Parathyroid adenoma (tissue), 2 donors: ENCODE measurements around the gene STK24.

Source experiments
- H2AFZ ChIP-seq: fragments of 300-600 bp; sonication (generic); one replicate; pipeline ENCODE4 v1.7.0; 2017; ENCODE audit warnings: antibody characterized with exemption, mild to moderate bottlenecking
- H3K27ac ChIP-seq: fragments of 300-600 bp; sonication (generic); one replicate; pipeline ENCODE4 v1.7.0; 2017
- H3K27me3 ChIP-seq: fragments of 300-600 bp; sonication (generic); one replicate; pipeline ENCODE4 v1.7.0; 2017; ENCODE audit warnings: low read length; ENCODE audit not compliant: control insufficient read depth, insufficient read depth
- H3K36me3 ChIP-seq: fragments of 300-600 bp; sonication (generic); one replicate; pipeline ENCODE4 v1.7.0; 2017; ENCODE audit warnings: low read length; ENCODE audit not compliant: control insufficient read depth, insufficient read depth
- H3K4me1 ChIP-seq: fragments of 300-600 bp; sonication (generic); one replicate; pipeline ENCODE4 v1.7.0; 2017; ENCODE audit warnings: control low read depth
- H3K4me2 ChIP-seq: fragments of 300-600 bp; sonication (generic); one replicate; pipeline ENCODE4 v1.7.0; 2017; ENCODE audit warnings: low read length
- H3K4me3 ChIP-seq: fragments of 300-600 bp; sonication (generic); one replicate; pipeline ENCODE4 v1.7.0; 2017; ENCODE audit warnings: low read depth, low read length
- H3K79me2 ChIP-seq: fragments of 300-600 bp; sonication (generic); one replicate; pipeline ENCODE4 v1.7.0; 2017; ENCODE audit warnings: control low read depth
- H3K9ac ChIP-seq: fragments of 300-600 bp; sonication (generic); one replicate; pipeline ENCODE4 v1.7.0; 2017; ENCODE audit warnings: mild to moderate bottlenecking
- H3K9me3 ChIP-seq: fragments of 300-600 bp; sonication (generic); one replicate; pipeline ENCODE4 v1.7.0; 2017; ENCODE audit warnings: low read length; ENCODE audit not compliant: control insufficient read depth
- TF ChIP-seq, protein P1 (sequence below): fragments of 300-600 bp; sonication (generic); IDR thresholded peaks from one replicate; pipeline ENCODE4 v1.7.0; 2017; ENCODE audit warnings: antibody characterized with exemption, mild to moderate bottlenecking
- donor health status: primary hyperparathyroidism.

Gene STK24

GRCh38 chr13:98480915-98481877 lies 95.7 kb downstream of the STK24 start:
- Histone ChIP-seq H2AFZ (no peak overlapping the region), H3K9me3 (no peaks in the 10 kb centered on the region), H3K4me1 (peaks cover 40% of the 10 kb centered on the region), H3K27me3 (no peaks in the 10 kb centered on the region), H3K4me3 (no peak overlapping the region), H3K9ac (no peak overlapping the region), H3K27ac (peak overlapping the region; percentile 67), H3K79me2 (no peaks in the 10 kb centered on the region), H3K4me2 (peak overlapping the region; percentile 6), H3K36me3 (no peaks in the 10 kb centered on the region)
- TF ChIP-seq, protein P1, sequence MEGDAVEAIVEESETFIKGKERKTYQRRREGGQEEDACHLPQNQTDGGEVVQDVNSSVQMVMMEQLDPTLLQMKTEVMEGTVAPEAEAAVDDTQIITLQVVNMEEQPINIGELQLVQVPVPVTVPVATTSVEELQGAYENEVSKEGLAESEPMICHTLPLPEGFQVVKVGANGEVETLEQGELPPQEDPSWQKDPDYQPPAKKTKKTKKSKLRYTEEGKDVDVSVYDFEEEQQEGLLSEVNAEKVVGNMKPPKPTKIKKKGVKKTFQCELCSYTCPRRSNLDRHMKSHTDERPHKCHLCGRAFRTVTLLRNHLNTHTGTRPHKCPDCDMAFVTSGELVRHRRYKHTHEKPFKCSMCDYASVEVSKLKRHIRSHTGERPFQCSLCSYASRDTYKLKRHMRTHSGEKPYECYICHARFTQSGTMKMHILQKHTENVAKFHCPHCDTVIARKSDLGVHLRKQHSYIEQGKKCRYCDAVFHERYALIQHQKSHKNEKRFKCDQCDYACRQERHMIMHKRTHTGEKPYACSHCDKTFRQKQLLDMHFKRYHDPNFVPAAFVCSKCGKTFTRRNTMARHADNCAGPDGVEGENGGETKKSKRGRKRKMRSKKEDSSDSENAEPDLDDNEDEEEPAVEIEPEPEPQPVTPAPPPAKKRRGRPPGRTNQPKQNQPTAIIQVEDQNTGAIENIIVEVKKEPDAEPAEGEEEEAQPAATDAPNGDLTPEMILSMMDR: no peak

DNA sequence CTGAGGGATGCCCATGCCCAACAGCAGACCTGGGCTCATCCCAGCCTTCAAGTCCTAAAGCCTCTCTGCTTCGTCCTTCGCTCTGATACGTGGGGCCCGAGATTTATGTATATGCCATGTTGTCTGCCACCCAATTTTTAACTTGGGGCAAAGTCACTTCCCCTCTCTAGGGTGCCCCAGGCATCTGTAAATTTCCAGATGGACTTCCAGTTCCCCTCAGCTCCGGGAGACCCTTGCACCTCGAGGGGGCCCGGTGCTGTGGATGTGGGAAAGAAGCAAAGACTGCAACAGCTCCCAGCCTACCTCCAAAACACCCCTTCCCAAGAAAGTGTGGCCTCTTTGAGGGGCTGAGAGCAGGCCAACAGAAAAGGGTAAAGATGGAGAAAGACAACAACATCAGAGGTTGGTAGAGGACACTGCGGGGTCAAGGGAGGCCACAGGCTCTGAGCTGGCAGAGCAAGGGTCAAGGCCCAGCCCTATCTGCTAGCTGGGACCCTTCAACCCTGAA lies 97.4 kb downstream of the STK24 start:
- Histone ChIP-seq H3K9ac (no peak overlapping the region), H3K9me3 (no peaks in the 10 kb centered on the region), H3K4me2 (no peak overlapping the region), H3K79me2 (peaks cover 7% of the 10 kb centered on the region), H3K4me1 (peaks cover 29% of the 10 kb centered on the region), H3K36me3 (no peaks in the 10 kb centered on the region), H3K4me3 (no peak overlapping the region), H3K27ac (no peak overlapping the region), H2AFZ (no peak overlapping the region), H3K27me3 (no peaks in the 10 kb centered on the region)
- TF ChIP-seq, protein P1: no peak

GRCh38 chr13:98478189-98479129 lies 98.4 kb downstream of the STK24 start:
- H3K9ac ChIP-seq: no peak overlapping the region
- no peaks in the 10 kb centered on the region for H3K36me3 ChIP-seq
- no peak overlapping the region for H3K4me3 ChIP-seq
- no peak overlapping the region for H3K4me2 ChIP-seq
- H3K4me1 ChIP-seq: peaks cover 22% of the 10 kb centered on the region
- no peaks in the 10 kb centered on the region for H3K27me3 ChIP-seq
- no peak overlapping the region for H2AFZ ChIP-seq
- TF ChIP-seq, protein P1: no peak
- H3K79me2 ChIP-seq: peaks cover 11% of the 10 kb centered on the region
- no peaks in the 10 kb centered on the region for H3K9me3 ChIP-seq
- no peak overlapping the region for H3K27ac ChIP-seq

DNA sequence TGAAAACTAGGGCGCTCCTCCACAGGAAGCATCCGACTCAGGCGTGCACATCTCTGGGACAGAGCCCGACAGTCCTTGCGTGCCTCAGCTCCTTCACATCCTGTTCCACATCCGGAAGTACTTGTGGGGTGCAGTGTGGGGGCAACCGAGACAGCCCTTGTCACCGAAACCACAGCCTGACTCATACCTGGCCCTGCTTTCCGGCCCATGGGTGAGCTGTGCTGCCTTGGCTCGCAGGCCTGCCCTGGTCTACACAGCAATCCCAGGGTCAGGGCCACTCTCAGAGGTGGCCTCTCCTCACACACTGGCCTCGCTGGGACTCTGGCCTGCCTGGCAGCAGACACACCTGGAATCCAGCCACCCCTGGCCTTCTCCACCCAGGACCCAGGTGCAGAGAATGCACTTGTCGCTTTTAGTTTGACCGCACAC lies 100.4 kb downstream of the STK24 start:
- no peaks in the 10 kb centered on the region for H3K27me3 ChIP-seq
- H3K4me3 ChIP-seq: no peak overlapping the region
- no peak overlapping the region for H3K4me2 ChIP-seq
- peaks cover 12% of the 10 kb centered on the region for H3K79me2 ChIP-seq
- H3K4me1 ChIP-seq: peaks cover 8% of the 10 kb centered on the region
- no peak overlapping the region for H3K27ac ChIP-seq
- H3K9ac ChIP-seq: no peak overlapping the region
- H3K9me3 ChIP-seq: no peaks in the 10 kb centered on the region
- no peaks in the 10 kb centered on the region for H3K36me3 ChIP-seq
- TF ChIP-seq, protein P1: no peak
- no peak overlapping the region for H2AFZ ChIP-seq
